ENCODE measurements around the gene TLE3. TPM values are rescaled to one million over a fixed set of nuclear protein-coding genes. Genes with fewer than 3 reads are reported as not detected.

TLE3 gene
- total RNA-seq, 1 donor from 2014 or later: 17.8 TPM

DNA sequence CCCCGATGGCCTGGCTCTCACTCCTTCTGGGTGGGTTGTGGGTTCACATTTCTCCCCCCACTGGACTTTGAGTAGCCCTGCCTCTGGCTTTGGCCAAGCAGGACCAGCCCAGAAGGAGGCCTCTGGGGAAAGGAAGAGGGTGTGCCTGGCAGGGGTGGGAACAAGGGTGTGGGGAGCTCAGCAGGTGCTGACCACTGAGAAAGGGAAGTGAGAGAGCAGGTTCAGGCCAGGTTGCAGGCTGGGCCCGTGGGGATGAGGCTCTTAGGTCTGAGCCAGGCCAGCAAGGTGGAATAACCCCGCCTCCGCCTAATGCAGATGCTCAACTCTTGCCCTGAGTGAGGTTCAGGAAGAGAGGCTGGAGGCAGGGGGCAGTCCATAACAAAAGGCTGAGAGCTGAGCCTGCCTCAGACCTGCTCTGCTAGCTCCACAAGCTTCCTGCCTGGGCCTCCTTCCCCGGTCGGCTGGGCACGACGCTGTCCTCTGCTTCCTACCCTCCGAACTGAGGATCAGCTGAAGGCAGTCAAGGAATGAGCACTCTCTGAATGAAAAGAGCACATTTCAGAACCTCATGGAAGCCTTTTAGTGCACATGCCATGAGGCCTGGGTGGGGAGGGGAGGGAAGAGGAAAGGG, 82.7 kb downstream of the TLE3 start:
- Histone ChIP-seq H3K4me1 (no peaks in the 10 kb centered on the region), H3K4me3 (no peak overlapping the region), H3K27ac (replicated peaks) (no peak overlapping the region), H3K27me3 (ENCODE audit: low read depth) (peaks cover 86% of the 10 kb centered on the region), H3K36me3 (no peaks in the 10 kb centered on the region), H3K9me3 (replicated peaks) (peaks cover 12% of the 10 kb centered on the region)
- no peak for TF ChIP-seq CTCF (IDR thresholded peaks at IDR 0.05; ENCODE audit: borderline replicate concordance)
- DNase-seq: no peak
- intact Hi-C loops (cut with micrococcal nuclease): no loop called here

DNA sequence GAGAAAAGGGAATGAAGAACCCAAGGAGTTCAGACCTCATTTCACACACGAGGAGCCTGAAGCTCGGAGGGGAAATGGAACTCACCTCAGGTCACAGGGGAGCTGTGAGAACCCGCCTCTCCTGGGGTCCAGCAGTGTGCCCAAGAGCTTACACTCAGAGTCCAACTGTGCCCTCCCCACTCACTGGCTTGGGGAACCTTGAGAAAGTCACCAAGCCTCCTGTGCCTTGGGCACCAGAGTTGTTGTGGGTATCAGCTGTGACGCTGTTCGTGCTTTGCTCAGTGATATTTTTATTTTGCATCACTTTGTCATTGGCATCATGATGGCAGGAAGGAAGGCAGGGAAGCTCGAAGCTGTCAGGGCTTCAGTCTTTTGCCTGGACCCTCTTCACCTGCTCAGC, 83.4 kb downstream of the TLE3 start:
- no peak for DNase-seq
- TF ChIP-seq CTCF (IDR thresholded peaks at IDR 0.05; ENCODE audit: borderline replicate concordance): no peak
- Histone ChIP-seq H3K27me3 (ENCODE audit: low read depth) (peaks cover 90% of the 10 kb centered on the region), H3K4me1 (no peaks in the 10 kb centered on the region), H3K9me3 (replicated peaks) (peaks cover 12% of the 10 kb centered on the region), H3K4me3 (no peak overlapping the region), H3K27ac (replicated peaks) (no peak overlapping the region), H3K36me3 (no peaks in the 10 kb centered on the region)
- intact Hi-C loops (cut with micrococcal nuclease): no loop called here

- Histone ChIP-seq H3K36me3 (no peaks in the 10 kb centered on the region), H3K27ac (replicated peaks) (no peak overlapping the region), H3K4me1 (no peaks in the 10 kb centered on the region), H3K9me3 (replicated peaks) (peaks cover 12% of the 10 kb centered on the region), H3K4me3 (no peak overlapping the region), H3K27me3 (ENCODE audit: low read depth) (peaks cover 90% of the 10 kb centered on the region)
- TF ChIP-seq CTCF (IDR thresholded peaks at IDR 0.05; ENCODE audit: borderline replicate concordance): no peak
- intact Hi-C loops (cut with micrococcal nuclease): no loop called here
- no peak for DNase-seq
Measured at GRCh38 chr15:70013656-70014313, 83.9 kb downstream of the TLE3 start.

DNA sequence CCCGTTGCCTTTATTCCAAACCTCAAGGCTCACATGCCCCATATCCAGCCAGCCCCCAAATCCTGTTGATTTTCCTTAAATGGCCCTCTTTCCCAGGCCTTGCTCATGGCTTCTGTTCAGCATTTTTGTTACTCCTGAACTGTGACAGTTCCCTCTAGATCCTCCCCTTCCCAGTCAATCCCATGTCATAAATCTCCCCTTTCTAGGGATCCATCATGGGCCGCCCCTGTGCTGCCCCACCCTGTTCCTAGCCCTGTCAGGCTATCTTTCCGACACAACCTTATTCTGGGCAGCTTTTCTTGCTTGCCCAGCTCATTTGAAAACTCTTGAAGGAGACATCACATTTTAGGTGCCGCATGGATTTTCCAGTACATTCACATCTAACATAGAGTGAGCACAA, 84.8 kb downstream of the TLE3 start:
- TF ChIP-seq CTCF (IDR thresholded peaks at IDR 0.05; ENCODE audit: borderline replicate concordance): no peak
- peaks cover 88% of the 10 kb centered on the region for H3K27me3 ChIP-seq (ENCODE audit: low read depth)
- no peak overlapping the region for H3K27ac ChIP-seq (replicated peaks)
- H3K36me3 ChIP-seq: no peaks in the 10 kb centered on the region
- DNase-seq: no peak
- intact Hi-C loops (cut with micrococcal nuclease): no loop called here
- no peaks in the 10 kb centered on the region for H3K4me1 ChIP-seq
- H3K4me3 ChIP-seq: no peak overlapping the region
- H3K9me3 ChIP-seq (replicated peaks): peaks cover 12% of the 10 kb centered on the region

DNA sequence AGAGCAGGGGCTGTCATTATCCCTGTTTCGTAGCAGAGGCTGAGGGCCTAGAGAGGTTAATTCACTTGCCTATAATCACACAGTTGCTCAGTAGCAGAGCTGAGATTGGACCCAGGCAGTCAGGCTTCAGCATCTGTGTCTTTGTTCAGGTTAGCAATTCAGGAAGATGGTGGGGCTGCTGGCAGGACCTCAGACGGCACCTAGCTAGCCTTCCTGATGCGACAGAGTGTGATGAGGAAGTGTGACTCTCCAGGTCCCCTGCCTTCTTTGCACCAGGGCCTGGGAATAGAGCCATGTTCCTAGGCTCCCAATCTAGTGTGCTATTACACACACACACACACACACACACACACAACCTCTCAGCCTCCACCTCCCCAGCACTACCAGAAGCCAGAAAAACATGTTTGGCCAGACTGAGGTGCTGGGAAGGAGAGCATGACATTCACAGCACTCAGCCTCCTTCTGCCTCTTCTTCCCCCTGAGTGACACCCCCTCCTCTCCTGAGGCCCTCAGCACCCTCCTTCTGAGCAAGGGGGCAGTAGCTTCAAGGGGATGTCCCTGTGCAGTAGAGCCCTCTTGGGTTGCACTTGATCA, 88.9 kb downstream of the TLE3 start:
- no peak overlapping the region for H3K4me3 ChIP-seq
- no peak for DNase-seq
- TF ChIP-seq CTCF (IDR thresholded peaks at IDR 0.05; ENCODE audit: borderline replicate concordance): no peak
- intact Hi-C loops (cut with micrococcal nuclease): no loop called here
- no peaks in the 10 kb centered on the region for H3K4me1 ChIP-seq
- H3K27ac ChIP-seq (replicated peaks): no peak overlapping the region
- no peaks in the 10 kb centered on the region for H3K9me3 ChIP-seq (replicated peaks)
- H3K27me3 ChIP-seq (ENCODE audit: low read depth): peaks cover 86% of the 10 kb centered on the region
- H3K36me3 ChIP-seq: no peaks in the 10 kb centered on the region
